ENCODE data around the gene P2RY2. TPM values are rescaled to one million over a fixed set of nuclear protein-coding genes. Genes with fewer than 3 reads are reported as not detected.

P2RY2 gene
- polyA plus RNA-seq, 1 donor, result 2.7 TPM

Other genes with a start within 250 kb of the P2RY2 start
- 27.4 TPM for gene FCHSD2, start 76.0 kb upstream of the P2RY2 start, polyA plus RNA-seq (ENCODE audit: insufficient read length)
- gene P2RY6, start 54.1 kb downstream of the P2RY2 start, polyA plus RNA-seq (ENCODE audit: insufficient read length), result 2.4 TPM
- gene ARHGEF17, start 90.0 kb downstream of the P2RY2 start, polyA plus RNA-seq (ENCODE audit: insufficient read length), result 60.3 TPM
- 3.6 TPM for gene RELT, start 158.1 kb downstream of the P2RY2 start, polyA plus RNA-seq (ENCODE audit: insufficient read length)